OCI-LY7 (cell line): ENCODE results near the gene RTL10. TPM values are rescaled to one million over a fixed set of nuclear protein-coding genes. Genes with fewer than 3 reads are reported as not detected.

Source experiments
- BruUV-seq: library from RNA; stranded (reverse); fragments of 400-500 nt; replicated peaks from 2 replicates; lab custom pipeline; 2021; lab: Mats Ljungman, UMichigan
- CTCF ChIA-PET: fragments of 300-600 bp; sonication (Branson Sonifier 250); formaldehyde crosslinking; loops from one replicate; lab custom pipeline; 2022; ENCODE audit warnings: antibody characterized with exemption; ENCODE audit not compliant: unreplicated experiment; lab: Charles Lee
- POLR2A ChIA-PET: fragments of 300-600 bp; sonication (Branson Sonifier 250); formaldehyde crosslinking; loops from one replicate; lab custom pipeline; 2022; ENCODE audit warnings: antibody characterized with exemption; lab: Charles Lee
- DNase-seq: peaks from one replicate; pipeline ENCODE4 v3.0.0-alpha.2; 2015; ENCODE audit warnings: low spot score
- H2AFZ ChIP-seq: fragments of 200-600 bp; sonication (generic), shearing (Covaris generic); 2 replicates; pipeline ENCODE4 v1.6.1; 2014; ENCODE audit warnings: mild to moderate bottlenecking, antibody characterized with exemption, low read length, moderate library complexity
- H3K27ac ChIP-seq: fragments of 200-600 bp; sonication (generic); 2 replicates; pipeline ENCODE4 v1.5.1; 2014; ENCODE audit warnings: mixed run types, low read depth, mild to moderate bottlenecking, moderate library complexity, low read length, inconsistent platforms; ENCODE audit not compliant: poor library complexity, severe bottlenecking
- H3K36me3 ChIP-seq: fragments of 200-600 bp; sonication (generic); 2 replicates; pipeline ENCODE4 v1.6.1; 2014; ENCODE audit warnings: mild to moderate bottlenecking, antibody characterized with exemption, low read length, moderate library complexity, mixed read lengths; ENCODE audit not compliant: insufficient read depth
- H3K4me1 ChIP-seq: fragments of 200-600 bp; sonication (generic); 2 replicates; pipeline ENCODE4 v1.5.1; 2014; ENCODE audit warnings: mild to moderate bottlenecking, low read length; ENCODE audit not compliant: insufficient read depth, poor library complexity, severe bottlenecking
- H3K4me2 ChIP-seq: fragments of 200-600 bp; sonication (generic); 2 replicates; pipeline ENCODE4 v1.6.1; 2014; ENCODE audit warnings: mild to moderate bottlenecking, low read length
- H3K4me3 ChIP-seq: fragments of 200-600 bp; sonication (generic); 2 replicates; pipeline ENCODE4 v1.5.1; 2014; ENCODE audit warnings: mild to moderate bottlenecking, low read depth, low read length; ENCODE audit not compliant: poor library complexity, severe bottlenecking
- H3K79me2 ChIP-seq: fragments of 200-600 bp; sonication (generic); 2 replicates; pipeline ENCODE4 v1.6.1; 2016; ENCODE audit warnings: low read depth, mild to moderate bottlenecking, low read length, moderate library complexity, mixed read lengths; ENCODE audit not compliant: insufficient read depth
- H3K9me2 ChIP-seq: fragments of 200-600 bp; sonication (generic); 2 replicates; pipeline ENCODE4 v1.6.1; 2016; ENCODE audit warnings: mild to moderate bottlenecking, low read length, mixed read lengths; ENCODE audit not compliant: insufficient read depth
- H3K9me3 ChIP-seq: fragments of 200-600 bp; sonication (generic); 2 replicates; pipeline ENCODE4 v1.6.1; 2014; ENCODE audit warnings: mild to moderate bottlenecking, mixed run types, low read length, mixed read lengths
- H4K20me1 ChIP-seq: fragments of 200-600 bp; sonication (generic); 2 replicates; pipeline ENCODE4 v1.6.1; 2014; ENCODE audit warnings: mild to moderate bottlenecking, antibody characterized with exemption, low read length, moderate library complexity, mixed read lengths; ENCODE audit not compliant: insufficient read depth
- EZH2phosphoT487 ChIP-seq: fragments of 200-600 bp; sonication (generic); IDR thresholded peaks from 2 replicates; pipeline ENCODE4 v1.6.1; 2018; ENCODE audit warnings: low read depth, borderline replicate concordance, mild to moderate bottlenecking, mixed run types, antibody characterized with exemption, low read length, moderate library complexity, mixed read lengths
- intact Hi-C: fragments of 100-400 bp; cut with micrococcal nuclease; formaldehyde crosslinking; loops from one replicate; pipeline ENCODE4 v1.10.0; 2022; ENCODE audit not compliant: unreplicated experiment
- total RNA-seq, 2 experiments: library from RNA; depleted of rRNA in 1 of 2; stranded (reverse); fragments of >200 nt in 1 of 2; shearing (Covaris generic) in 1 of 2; gene quantifications; 2 replicates each; pipeline ENCODE4 v1.2.3, GENCODE V29; 2014 to 2022
- TF ChIP-seq, protein P1 (sequence below): fragments of 200-600 bp; sonication (generic); conservative IDR thresholded peaks from 2 replicates; pipeline ENCODE4 v1.5.1; 2014; ENCODE audit warnings: mild to moderate bottlenecking, antibody characterized with exemption, low read length, moderate library complexity, mixed read lengths

RTL10 gene
- total RNA-seq, 2 experiments from 2014 or later: 26.2 to 28.2 TPM

DNA sequence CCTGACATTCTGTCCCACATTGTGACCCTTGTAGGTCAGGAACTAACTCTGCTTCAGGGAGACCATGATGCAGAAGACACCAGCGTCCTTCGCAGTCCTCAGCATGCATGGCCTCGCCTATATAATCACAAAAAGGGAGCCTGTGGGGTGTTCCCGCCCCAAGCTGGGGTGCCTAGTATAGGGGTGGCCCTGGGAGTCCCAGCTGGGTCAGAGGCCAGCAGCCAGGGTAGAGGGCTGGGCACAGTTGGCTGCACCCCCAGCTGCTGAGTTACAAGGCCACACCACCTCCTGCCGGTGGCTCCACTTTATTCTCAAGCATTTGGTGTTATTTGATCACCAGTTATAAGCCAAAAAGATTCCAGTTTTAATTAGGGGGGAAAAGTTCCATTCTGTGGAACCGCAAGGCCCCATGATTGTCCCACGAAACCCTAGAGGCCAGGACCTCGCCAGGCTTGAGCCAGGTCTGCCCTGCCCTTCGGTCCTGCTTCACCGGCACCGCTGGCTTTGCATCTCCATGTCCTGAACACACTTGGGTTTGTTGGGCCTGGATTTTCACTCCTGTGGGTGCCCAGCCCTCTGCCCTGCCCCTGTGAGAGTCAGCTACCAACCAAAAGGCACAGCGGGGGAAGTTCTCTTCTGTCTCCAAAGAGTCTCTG, 15.0 kb upstream of the RTL10 start:
- no peak overlapping the region for H2AFZ ChIP-seq
- ChIA-PET CTCF (interaction anchor here (0.6 kb wide), 1 partner anchor 19 kb away, joined by 3 read pairs; no protein-coding TSS in a partner anchor), POLR2A (no interaction called here)
- no peak for DNase-seq
- no peaks in the 10 kb centered on the region for H4K20me1 ChIP-seq
- H3K4me1 ChIP-seq: peaks cover 16% of the 10 kb centered on the region
- TF ChIP-seq, protein P1, sequence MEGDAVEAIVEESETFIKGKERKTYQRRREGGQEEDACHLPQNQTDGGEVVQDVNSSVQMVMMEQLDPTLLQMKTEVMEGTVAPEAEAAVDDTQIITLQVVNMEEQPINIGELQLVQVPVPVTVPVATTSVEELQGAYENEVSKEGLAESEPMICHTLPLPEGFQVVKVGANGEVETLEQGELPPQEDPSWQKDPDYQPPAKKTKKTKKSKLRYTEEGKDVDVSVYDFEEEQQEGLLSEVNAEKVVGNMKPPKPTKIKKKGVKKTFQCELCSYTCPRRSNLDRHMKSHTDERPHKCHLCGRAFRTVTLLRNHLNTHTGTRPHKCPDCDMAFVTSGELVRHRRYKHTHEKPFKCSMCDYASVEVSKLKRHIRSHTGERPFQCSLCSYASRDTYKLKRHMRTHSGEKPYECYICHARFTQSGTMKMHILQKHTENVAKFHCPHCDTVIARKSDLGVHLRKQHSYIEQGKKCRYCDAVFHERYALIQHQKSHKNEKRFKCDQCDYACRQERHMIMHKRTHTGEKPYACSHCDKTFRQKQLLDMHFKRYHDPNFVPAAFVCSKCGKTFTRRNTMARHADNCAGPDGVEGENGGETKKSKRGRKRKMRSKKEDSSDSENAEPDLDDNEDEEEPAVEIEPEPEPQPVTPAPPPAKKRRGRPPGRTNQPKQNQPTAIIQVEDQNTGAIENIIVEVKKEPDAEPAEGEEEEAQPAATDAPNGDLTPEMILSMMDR: no peak
- TF ChIP-seq EZH2phosphoT487: no peak
- no peak overlapping the region for H3K4me2 ChIP-seq
- H3K4me3 ChIP-seq: no peak overlapping the region
- no peaks in the 10 kb centered on the region for H3K79me2 ChIP-seq
- no TSS peak for BruUV-seq
- intact Hi-C loops: no loop called here
- H3K27ac ChIP-seq: no peak overlapping the region
- no peaks in the 10 kb centered on the region for H3K9me3 ChIP-seq
- H3K36me3 ChIP-seq: no peaks in the 10 kb centered on the region
- no peaks in the 10 kb centered on the region for H3K9me2 ChIP-seq

DNA sequence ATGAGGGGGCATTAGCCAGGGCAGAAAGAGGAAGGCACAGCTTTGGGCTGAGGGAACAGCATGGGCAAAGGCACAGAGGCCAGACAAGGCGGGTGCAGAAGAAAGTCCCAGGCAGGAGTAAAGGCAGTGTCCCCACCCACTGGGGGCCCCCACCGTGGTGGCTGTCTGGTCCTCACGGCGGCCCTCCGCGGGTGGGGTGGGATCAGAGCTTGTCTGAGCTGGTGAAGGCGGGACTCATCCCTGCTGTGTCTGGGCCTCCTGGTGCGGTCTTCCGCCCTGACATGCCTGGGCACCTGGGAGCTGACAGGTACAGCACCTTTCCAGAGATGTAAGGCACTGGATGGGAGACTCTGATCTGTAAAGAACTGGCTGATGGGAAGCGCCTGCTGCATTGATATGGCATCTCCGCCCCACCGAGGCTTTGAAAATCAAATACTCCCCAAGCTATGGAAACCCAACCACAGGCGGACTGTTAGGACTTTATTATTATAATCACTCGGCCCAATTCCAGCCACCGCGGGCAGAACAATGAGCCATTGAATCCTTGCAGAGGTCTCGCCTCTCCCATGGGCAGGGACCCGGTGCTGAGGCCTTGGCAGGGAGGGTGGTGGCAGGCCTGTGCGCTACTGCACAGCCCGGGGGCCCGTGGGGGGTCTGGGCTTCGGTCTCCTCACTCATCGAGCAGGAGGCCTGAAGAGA, 14.2 kb upstream of the RTL10 start:
- Histone ChIP-seq H3K79me2 (no peaks in the 10 kb centered on the region), H3K36me3 (no peaks in the 10 kb centered on the region), H3K4me2 (no peak overlapping the region), H3K4me1 (peaks cover 9% of the 10 kb centered on the region), H3K27ac (no peak overlapping the region), H4K20me1 (no peaks in the 10 kb centered on the region), H2AFZ (no peak overlapping the region), H3K4me3 (no peak overlapping the region), H3K9me2 (no peaks in the 10 kb centered on the region), H3K9me3 (no peaks in the 10 kb centered on the region)
- no TSS peak for BruUV-seq
- no peak for DNase-seq
- intact Hi-C loops: no loop called here
- ChIA-PET POLR2A (no interaction called here), CTCF (interaction anchor here (0.6 kb wide), 1 partner anchor 18 kb away, joined by 3 read pairs; no protein-coding TSS in a partner anchor)
- TF ChIP-seq EZH2phosphoT487: no peak
- TF ChIP-seq, protein P1: no peak

DNA sequence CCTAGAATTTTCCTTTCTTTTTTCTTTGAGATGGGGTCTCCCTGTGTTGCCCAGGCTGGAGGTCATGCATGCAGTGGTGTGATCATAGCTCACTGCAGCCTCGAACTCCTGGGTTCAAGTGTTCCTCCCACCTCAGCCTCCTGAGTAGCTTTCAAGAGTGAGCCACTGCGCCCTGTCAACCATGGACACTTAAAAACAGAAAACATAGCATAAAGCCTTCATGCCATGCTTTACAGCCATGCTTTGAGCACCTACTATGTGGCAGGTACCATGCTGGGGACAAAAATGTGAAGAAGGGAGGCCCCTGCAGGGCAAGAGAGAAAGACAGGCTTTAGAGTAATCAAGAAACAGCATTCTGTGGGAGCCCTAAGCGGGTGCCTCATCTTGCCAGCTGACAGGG, 13.7 kb upstream of the RTL10 start:
- H3K4me3 ChIP-seq: no peak overlapping the region
- H3K9me3 ChIP-seq: no peaks in the 10 kb centered on the region
- peaks cover 8% of the 10 kb centered on the region for H3K4me1 ChIP-seq
- no peak for DNase-seq
- intact Hi-C loops: no loop called here
- no peaks in the 10 kb centered on the region for H3K9me2 ChIP-seq
- no TSS peak for BruUV-seq
- H2AFZ ChIP-seq: no peak overlapping the region
- ChIA-PET CTCF (no interaction called here), POLR2A (interaction anchor here (0.6 kb wide), 1 partner anchor 84 kb away, joined by 3 read pairs; no protein-coding TSS in a partner anchor)
- H3K4me2 ChIP-seq: no peak overlapping the region
- H3K36me3 ChIP-seq: no peaks in the 10 kb centered on the region
- no peaks in the 10 kb centered on the region for H4K20me1 ChIP-seq
- no peak for TF ChIP-seq EZH2phosphoT487
- TF ChIP-seq, protein P1: peak; percentile 32; the same call in 1 of the 2 replicates
- no peaks in the 10 kb centered on the region for H3K79me2 ChIP-seq
- H3K27ac ChIP-seq: no peak overlapping the region
